K562 (cell line): Measurements from ENCODE around the gene PLCL1. TPM values are rescaled to one million over a fixed set of nuclear protein-coding genes. Genes with fewer than 3 reads are reported as not detected.

ENCODE experiments used
- ATAC-seq: fragments of 200-7000 bp; cut with Tn5 transposase; 3 replicates; pipeline ENCODE4 v1.9.1; 2020; ENCODE audit warnings: moderate library complexity
- BruUV-seq: library from RNA; stranded (reverse); fragments of 400-500 nt; replicated peaks from 2 replicates; lab custom pipeline; 2021; lab: Mats Ljungman, UMichigan
- CTCF ChIA-PET: fragments of 300-600 bp; formaldehyde crosslinking; extraction: SDS; loops from one replicate; lab custom pipeline; 2021; ENCODE audit warnings: low intra/inter-chr PET ratio; lab: Yijun Ruan, JAX
- POLR2A ChIA-PET: fragments of 300-600, 350-650 bp; sonication (Branson Sonifier 250); formaldehyde crosslinking; extraction: SDS; loops from one replicate; lab custom pipeline; 2021; ENCODE audit warnings: antibody characterized with exemption, inconsistent platforms; lab: Yijun Ruan, JAX
- DNase-seq, 4 experiments: peaks; one replicate each; pipeline versions ENCODE4 v3.0.0 to v3.0.0-alpha.2; 2011 to 2018; ENCODE audit warnings: low spot score in 3 of 4, mixed read lengths in 3 of 4; ENCODE audit errors: extremely low read depth in 1 of 4
- FAIRE-seq: peaks from 2 replicates; lab custom pipeline; 2011; peaks lifted over from hg19 to GRCh38; lab: Jason Lieb, UNC
- H2AFZ ChIP-seq: 2 replicates; pipeline ENCODE4 v1.6.0; 2011; ENCODE audit warnings: low read depth, low read length, control low read depth, inconsistent platforms
- H3K27ac ChIP-seq: fragments of 200-600 bp; 3 replicates; pipeline ENCODE4 v1.8.0; 2011; ENCODE audit warnings: low read depth, mild to moderate bottlenecking, control low read depth, inconsistent platforms, low read length, moderate library complexity, mixed read lengths; ENCODE audit errors: extremely low read depth
- H3K27me3 ChIP-seq, 2 experiments: fragments of 300-600 bp in 1 of 2; 2 replicates in 1 of 2; 3 replicates in 1 of 2; pipeline versions ENCODE4 v1.6.0 to v1.8.0; 2011; ENCODE audit warnings: inconsistent platforms in 2 of 2, low read length in 2 of 2, mild to moderate bottlenecking in 1 of 2, mixed read lengths in 1 of 2, moderate library complexity in 1 of 2; ENCODE audit not compliant: control insufficient read depth in 2 of 2, insufficient read depth in 2 of 2
- H3K36me3 ChIP-seq: fragments of 300-600 bp; 3 replicates; pipeline ENCODE4 v1.8.0; 2011; ENCODE audit warnings: mild to moderate bottlenecking, low read length, inconsistent platforms; ENCODE audit not compliant: control insufficient read depth, insufficient read depth
- H3K4me1 ChIP-seq, 2 experiments: fragments of 200-600 bp in 1 of 2; replicated peaks in 1 of 2; 2 replicates in 1 of 2; 3 replicates in 1 of 2; pipeline versions ENCODE4 v1.5.1 to v1.8.0; 2011; ENCODE audit warnings: inconsistent platforms in 2 of 2, low read length in 2 of 2, mild to moderate bottlenecking in 1 of 2, mixed read lengths in 1 of 2, moderate library complexity in 1 of 2; ENCODE audit not compliant: control insufficient read depth in 2 of 2, insufficient read depth in 2 of 2
- H3K4me2 ChIP-seq: 2 replicates; pipeline ENCODE4 v1.6.1; 2011; ENCODE audit warnings: low read length, control low read depth, inconsistent platforms, mixed read lengths; ENCODE audit not compliant: insufficient read depth
- H3K4me3 ChIP-seq: fragments of 200-600 bp; sonication (generic), shearing (Covaris generic); 2 replicates; pipeline ENCODE4 v1.5.1; 2016; ENCODE audit warnings: control low read depth, inconsistent platforms
- H3K79me2 ChIP-seq: fragments of 200-600 bp; 3 replicates; pipeline ENCODE4 v1.8.0; 2011; ENCODE audit warnings: low read length, inconsistent platforms; ENCODE audit not compliant: control insufficient read depth, insufficient read depth
- H3K9ac ChIP-seq, 2 experiments: 2 replicates each; pipeline versions ENCODE4 v1.6.0 to v1.6.1; 2011; ENCODE audit warnings: low read depth in 2 of 2, low read length in 2 of 2, control low read depth in 1 of 2, inconsistent platforms in 1 of 2, mild to moderate bottlenecking in 1 of 2, mixed read lengths in 1 of 2; ENCODE audit not compliant: insufficient read depth in 1 of 2
- H3K9me1 ChIP-seq: one replicate; pipeline ENCODE4 v1.6.0; 2011; ENCODE audit warnings: inconsistent platforms, mild to moderate bottlenecking, low read length, moderate library complexity; ENCODE audit not compliant: control insufficient read depth, insufficient read depth
- H3K9me3 ChIP-seq: replicated peaks from 2 replicates; pipeline ENCODE4 v1.5.1; 2011; ENCODE audit warnings: low read depth, low read length, inconsistent platforms; ENCODE audit not compliant: control insufficient read depth, insufficient read depth
- H4K20me1 ChIP-seq: replicated peaks from 2 replicates; pipeline ENCODE4 v1.6.1; 2011; ENCODE audit warnings: low read length, inconsistent platforms, mixed read lengths; ENCODE audit not compliant: control insufficient read depth, insufficient read depth
- DLX4 ChIP-seq: fragments of 250-450 bp; sonication (Bioruptor Pico); IDR thresholded peaks from 2 replicates; pipeline ENCODE4 v1.6.1; 2021; ENCODE audit warnings: mild to moderate bottlenecking
- LCOR ChIP-seq: sonication (generic); formaldehyde crosslinking; IDR thresholded peaks from 2 replicates; pipeline ENCODE4 v1.8.0; 2022; ENCODE audit warnings: mild to moderate bottlenecking, missing genetic modification reagents
- SNIP1 ChIP-seq: fragments of 450-650 bp; IDR thresholded peaks from 2 replicates; pipeline ENCODE4 v1.7.1; 2017; ENCODE audit warnings: low read depth, mild to moderate bottlenecking
- ZBTB33 ChIP-seq: sonication (generic); formaldehyde crosslinking; IDR thresholded peaks from 2 replicates; pipeline ENCODE4 v1.8.1; 2023; ENCODE audit warnings: mild to moderate bottlenecking, missing genetic modification reagents
- ZHX1 ChIP-seq: fragments of 150-350 bp; conservative IDR thresholded peaks from 2 replicates; pipeline ENCODE4 v1.6.1; 2014; ENCODE audit warnings: low read length
- ZNF224 ChIP-seq: sonication (generic); formaldehyde crosslinking; IDR thresholded peaks from 2 replicates; pipeline ENCODE4 v1.8.0; 2022; ENCODE audit warnings: mild to moderate bottlenecking, missing genetic modification reagents
- ZNF311 ChIP-seq: fragments of 250-450 bp; sonication (Bioruptor Pico); IDR thresholded peaks from 2 replicates; pipeline ENCODE4 v1.4.0; 2020; ENCODE audit warnings: mild to moderate bottlenecking, moderate library complexity
- ZNF431 ChIP-seq: sonication (generic); formaldehyde crosslinking; IDR thresholded peaks from 2 replicates; pipeline ENCODE4 v1.8.0; 2022; ENCODE audit warnings: mild to moderate bottlenecking, missing genetic modification reagents
- ZNF707 ChIP-seq: fragments of 250-450 bp; sonication (Bioruptor Pico); conservative IDR thresholded peaks from 2 replicates; pipeline ENCODE4 v1.8.0; 2022; ENCODE audit warnings: inconsistent platforms, mild to moderate bottlenecking, moderate library complexity
- in situ Hi-C: fragments of 300-500 bp; cut with MboI; formaldehyde crosslinking; loops from 4 replicates; pipeline ENCODE4 v1.15.0; 2018; ENCODE audit warnings: inconsistent platforms, mixed read lengths
- intact Hi-C: fragments of 100-400 bp; cut with micrococcal nuclease; formaldehyde crosslinking; loops from 2 replicates; pipeline ENCODE4 v1.14.2; 2022
- polyA plus RNA-seq, 8 experiments: library from polyadenylated mRNA; depleted of rRNA in 4 of 8; stranded (reverse) in 5 of 8; unstranded in 3 of 8; fragments of >200 nt; fragmentation: Nextera tagmentation in 2 of 8; fragmentation: Illumina TruSeq in 1 of 8; extraction: Ambion mirVana in 2 of 8; extraction: Trizol in 1 of 8; gene quantifications; 2 replicates each; pipeline versions ENCODE4 v1.2.1 to v1.2.3, GENCODE V29; 2011 to 2014; ENCODE audit warnings: inconsistent platforms in 1 of 8, missing spikeins in 1 of 8
- total RNA-seq, 7 experiments: library from RNA; depleted of rRNA in 6 of 7; stranded (reverse); fragments of >200 nt in 6 of 7; fragmentation: Illumina TruSeq in 2 of 7; extraction: Trizol in 2 of 7; gene quantifications; 2 replicates each; pipeline versions ENCODE4 v1.2.1 to v1.2.3, GENCODE V29; 2011 to 2021; ENCODE audit warnings: low replicate concordance in 1 of 7

PLCL1 gene
- total and polyA plus RNA-seq, 9 of the 15 experiments (the other 6 are each of a cell fraction or from before 2014, with no cell fraction given) = 2.0 to 17.7 (median 8.6) TPM

GRCh38 chr2:198115201-198115600, 310.8 kb downstream of the PLCL1 start:
- no peaks in the 10 kb centered on the region for H3K79me2 ChIP-seq
- in situ Hi-C loops (no loop called here), intact Hi-C loops (no loop called here)
- H3K27ac ChIP-seq = no peak overlapping the region
- H3K36me3 ChIP-seq = peaks cover 5% of the 10 kb centered on the region; the same call in 1 of the 3 replicates
- ChIA-PET POLR2A (interaction anchor here (0.6 kb wide), 1 partner anchor 1961 kb away, joined by 3 read pairs; no protein-coding TSS in a partner anchor), CTCF (no interaction called here)
- no peaks in the 10 kb centered on the region for H3K27me3 ChIP-seq
- H3K4me1 ChIP-seq = no peaks in the 10 kb centered on the region; a peak in 1 of 5 replicates
- no TSS peak for BruUV-seq
- no peaks in the 10 kb centered on the region for H3K9me3 ChIP-seq
- H3K4me3 ChIP-seq = no peak overlapping the region
- no peak for FAIRE-seq
- no peak for ATAC-seq
- H4K20me1 ChIP-seq = no peaks in the 10 kb centered on the region
- no peak overlapping the region for H3K9ac ChIP-seq
- no peaks in the 10 kb centered on the region for H3K9me1 ChIP-seq
- no peak overlapping the region for H3K4me2 ChIP-seq
- no peak overlapping the region for H2AFZ ChIP-seq
- DNase-seq = no peak
- TF ChIP-seq ZHX1 (no peak), LCOR (no peak), ZBTB33 (CRISPR knock-in tag) (no peak), SNIP1 (no peak), ZNF431 (no peak), DLX4 (CRISPR knock-in tag) (no peak), ZNF707 (CRISPR knock-in tag) (no peak), ZNF311 (CRISPR knock-in tag) (no peak), ZNF224 (CRISPR knock-in tag) (no peak)
